Keratinocyte (primary cell): ENCODE measurements around the gene ZFPL1.

Source experiments
- EZH2 ChIP-seq: IDR thresholded peaks from one replicate; pipeline ENCODE4 v1.6.1; 2012; ENCODE audit warnings: inconsistent platforms, mild to moderate bottlenecking, low read length, moderate library complexity
- TF ChIP-seq, protein P1 (sequence below), 3 experiments: IDR thresholded peaks in 1 of 3; conservative IDR thresholded peaks in 1 of 3; optimal IDR thresholded peaks in 1 of 3; 2 replicates in 2 of 3; 3 replicates in 1 of 3; pipeline versions ENCODE3 to v1.5.1; 2011; ENCODE audit warnings: low read length in 3 of 3, mild to moderate bottlenecking in 3 of 3, moderate library complexity in 2 of 3, control low read depth in 1 of 3, inconsistent platforms in 1 of 3; ENCODE audit not compliant: insufficient read depth in 2 of 3; ENCODE audit errors: extremely low read depth in 1 of 3

DNA sequence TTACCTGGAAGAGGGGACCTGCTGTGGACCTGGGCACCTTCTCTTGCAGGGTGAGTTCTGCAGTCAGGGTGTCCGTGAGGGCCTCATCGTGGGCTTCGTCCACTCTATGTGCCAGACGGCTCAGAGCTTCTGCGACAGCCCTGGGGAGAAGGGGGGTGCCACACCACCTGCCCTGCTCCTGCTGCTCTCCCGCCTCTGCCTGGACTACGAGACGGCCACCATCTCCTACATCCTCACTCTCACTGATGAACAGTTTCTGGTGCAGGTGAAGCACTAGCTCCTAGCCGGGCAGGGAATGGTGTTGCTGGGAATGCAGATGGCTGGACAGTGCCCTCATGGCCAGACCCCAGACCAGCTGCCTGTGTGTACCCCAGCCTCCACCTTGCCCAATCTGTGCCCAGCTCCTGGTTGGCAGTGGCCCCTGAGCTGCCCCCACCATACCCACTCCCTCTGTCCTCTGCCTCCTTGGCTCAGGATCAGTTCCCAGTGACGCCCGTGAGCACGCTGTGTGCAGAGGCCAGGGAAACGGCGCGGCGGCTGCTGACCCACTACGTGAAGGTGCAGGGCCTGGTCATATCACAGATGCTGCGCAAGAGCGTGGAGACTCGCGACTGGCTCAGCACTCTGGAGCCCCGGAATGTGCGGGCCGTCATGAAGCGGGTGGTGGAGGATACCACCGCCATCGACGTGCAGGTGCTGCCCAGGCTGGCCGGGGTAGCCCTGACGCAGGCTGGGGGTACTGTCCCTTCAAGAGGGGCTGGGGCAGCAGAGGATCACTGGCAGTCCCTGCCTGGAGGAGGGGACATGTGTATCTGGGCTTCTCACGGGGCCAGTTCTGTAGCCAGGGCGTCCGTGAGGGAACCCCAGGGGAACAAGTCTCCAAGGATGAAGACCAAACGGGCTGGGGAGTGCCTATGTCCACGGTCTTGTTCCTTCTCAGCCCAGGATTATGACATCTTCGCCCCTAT lies 25.5 kb downstream of the ZFPL1 start:
- no peak for TF ChIP-seq EZH2
- TF ChIP-seq, protein P1, sequence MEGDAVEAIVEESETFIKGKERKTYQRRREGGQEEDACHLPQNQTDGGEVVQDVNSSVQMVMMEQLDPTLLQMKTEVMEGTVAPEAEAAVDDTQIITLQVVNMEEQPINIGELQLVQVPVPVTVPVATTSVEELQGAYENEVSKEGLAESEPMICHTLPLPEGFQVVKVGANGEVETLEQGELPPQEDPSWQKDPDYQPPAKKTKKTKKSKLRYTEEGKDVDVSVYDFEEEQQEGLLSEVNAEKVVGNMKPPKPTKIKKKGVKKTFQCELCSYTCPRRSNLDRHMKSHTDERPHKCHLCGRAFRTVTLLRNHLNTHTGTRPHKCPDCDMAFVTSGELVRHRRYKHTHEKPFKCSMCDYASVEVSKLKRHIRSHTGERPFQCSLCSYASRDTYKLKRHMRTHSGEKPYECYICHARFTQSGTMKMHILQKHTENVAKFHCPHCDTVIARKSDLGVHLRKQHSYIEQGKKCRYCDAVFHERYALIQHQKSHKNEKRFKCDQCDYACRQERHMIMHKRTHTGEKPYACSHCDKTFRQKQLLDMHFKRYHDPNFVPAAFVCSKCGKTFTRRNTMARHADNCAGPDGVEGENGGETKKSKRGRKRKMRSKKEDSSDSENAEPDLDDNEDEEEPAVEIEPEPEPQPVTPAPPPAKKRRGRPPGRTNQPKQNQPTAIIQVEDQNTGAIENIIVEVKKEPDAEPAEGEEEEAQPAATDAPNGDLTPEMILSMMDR (optimal IDR thresholded peaks at IDR 0.05 in 1 of 3, IDR thresholded peaks at IDR 0.05 in 1 of 3, conservative IDR thresholded peaks at IDR 0.05 in 1 of 3; ENCODE audit: extremely low read depth in 1 of 3, insufficient read depth in 2 of 3, low read length in 3 of 3) = no peak
